ENCODE results near the gene GORASP2. TPM values are rescaled to one million over a fixed set of nuclear protein-coding genes. Genes with fewer than 3 reads are reported as not detected.

The GORASP2 gene
- total and polyA plus RNA-seq, 2 of the 4 experiments (the other 2 are of a cell fraction) = 53.1 to 156 TPM

- ATAC-seq (ENCODE audit: low read depth) (no peak), DNase-seq (no peak)
- H2BK120ac ChIP-seq (ENCODE audit: low read depth, low read length) = no peak overlapping the region
- no peak overlapping the region for H2BK15ac ChIP-seq (ENCODE audit: low read depth, low read length)
- intact Hi-C loops (cut with micrococcal nuclease) = no loop called here
- H3K9me1 ChIP-seq (ENCODE audit: insufficient read depth, low read length) = no peaks in the 10 kb centered on the region
- CTCF ChIA-PET = no interaction called here
- no peak overlapping the region for H3K18ac ChIP-seq (ENCODE audit: low read depth, low read length)
- no peak overlapping the region for H3K14ac ChIP-seq (replicated peaks; ENCODE audit: low read depth, low read length)
- no peak overlapping the region for H2AK5ac ChIP-seq (ENCODE audit: low read depth, low read length)
- H3K27ac ChIP-seq (ENCODE audit: insufficient read depth, low read length) = no peak overlapping the region
- H3K4ac ChIP-seq (ENCODE audit: low read depth, low read length) = no peak overlapping the region
- H2BK5ac ChIP-seq (ENCODE audit: low read depth, low read length, poor library complexity, severe bottlenecking) = no peak overlapping the region
- H3K4me2 ChIP-seq (ENCODE audit: low read depth, low read length) = no peak overlapping the region
- no peak overlapping the region for H3K4me3 ChIP-seq (ENCODE audit: insufficient read depth, low read depth, low read length)
- TF ChIP-seq CHD1 (IDR thresholded peaks at IDR 0.05; ENCODE audit: low read depth, low read length) (no peak), POLR2A (IDR thresholded peaks at IDR 0.05; ENCODE audit: low read depth, low read length) (no peak), MAZ (IDR thresholded peaks at IDR 0.05; ENCODE audit: borderline replicate concordance, low read depth, low read length) (no peak), ELK1 (IDR thresholded peaks at IDR 0.05; ENCODE audit: borderline replicate concordance, low read depth, low read length) (no peak), CTCF (conservative IDR thresholded peaks at IDR 0.05; ENCODE audit: low read depth, low read length) (no peak), RAD21 (IDR thresholded peaks at IDR 0.05; ENCODE audit: low read length) (no peak), SMC3 (IDR thresholded peaks at IDR 0.05; ENCODE audit: low read depth, low read length) (no peak), MAFK (IDR thresholded peaks at IDR 0.05; ENCODE audit: low read depth, low read length) (no peak), MXI1 (IDR thresholded peaks at IDR 0.05; ENCODE audit: borderline replicate concordance, low read depth, low read length) (no peak), USF2 (IDR thresholded peaks at IDR 0.05; ENCODE audit: low read depth, low read length) (no peak), BHLHE40 (IDR thresholded peaks at IDR 0.05; ENCODE audit: low read depth, low read length) (no peak), RCOR1 (IDR thresholded peaks at IDR 0.05; ENCODE audit: insufficient replicate concordance, low read length) (no peak), FOS (IDR thresholded peaks at IDR 0.05; ENCODE audit: low read depth, low read length) (no peak), NFE2L2 (IDR thresholded peaks at IDR 0.05; ENCODE audit: low read depth, low read length) (no peak), RFX5 (IDR thresholded peaks at IDR 0.05; ENCODE audit: low read depth, low read length) (no peak)
- WGBS, 2 experiments (ENCODE audit: extremely low coverage in 2 of 2, insufficient read length in 1 of 2) = 81% methylated on average over 4 of the region's 11 CpGs; no CpG with 5 or more reads in 1 of the 2 experiments
- H4K91ac ChIP-seq (ENCODE audit: insufficient read depth, low read depth, low read length) = no peak overlapping the region
- H2BK20ac ChIP-seq (ENCODE audit: low read depth, low read length) = no peak overlapping the region
- H3K79me1 ChIP-seq (ENCODE audit: low read depth in 1 of 2, low read length in 2 of 2) = no peaks in the 10 kb centered on the region
- no peak overlapping the region for H4K5ac ChIP-seq (ENCODE audit: low read depth, low read length)
- H3K9ac ChIP-seq (ENCODE audit: low read depth, low read length) = no peak overlapping the region
- BruUV-seq (replicated peaks) = no TSS peak
- dilution Hi-C loops (cut with HindIII; ENCODE audit: low sequenced_read_pairs, unreplicated experiment) = no loop called here
- H4K20me1 ChIP-seq (ENCODE audit: insufficient read depth, low read length) = no peaks in the 10 kb centered on the region
- peaks cover 17% of the 10 kb centered on the region for H3K9me3 ChIP-seq (ENCODE audit: control insufficient read depth, insufficient read depth, low read length)
- no peak overlapping the region for H4K8ac ChIP-seq (ENCODE audit: low read depth in 2 of 2, low read length in 2 of 2)
- H3K27me3 ChIP-seq (ENCODE audit: control insufficient read depth, insufficient read depth, low read length) = no peaks in the 10 kb centered on the region
- no peaks in the 10 kb centered on the region for H3K36me3 ChIP-seq (ENCODE audit: control insufficient read depth, insufficient read depth, low read length)
- no peak overlapping the region for H3K56ac ChIP-seq (ENCODE audit: extremely low read depth, insufficient read depth, low read length)
- no peak overlapping the region for H2AFZ ChIP-seq (replicated peaks; ENCODE audit: low read length, poor library complexity)
- H3K23ac ChIP-seq (ENCODE audit: low read depth, low read length) = no peak overlapping the region
- in situ Hi-C loops (cut with MboI; ENCODE audit: low sequenced_read_pairs) = no loop called here
- no peak overlapping the region for H2AK9ac ChIP-seq (replicated peaks; ENCODE audit: low read depth, low read length, poor library complexity)
- POLR2A ChIA-PET (ENCODE audit: unreplicated experiment) = no interaction called here
- H3K4me1 ChIP-seq (ENCODE audit: control insufficient read depth, insufficient read depth, low read length) = no peaks in the 10 kb centered on the region
Observed at GRCh38 chr2:170917219-170917913, 11.7 kb upstream of the GORASP2 start.
